GM04504 (cell line): ENCODE measurements around the gene IL22.
"Not testable (repeated sequence)": the region's sequence is repeated elsewhere in the genome, so short reads cannot be mapped to it uniquely, and the experiment has no call there.

ENCODE experiments used
- DNase-seq: peaks from one replicate; pipeline ENCODE4 v3.0.0-alpha.2; 2012; ENCODE audit warnings: low read depth

IL22 gene

DNA sequence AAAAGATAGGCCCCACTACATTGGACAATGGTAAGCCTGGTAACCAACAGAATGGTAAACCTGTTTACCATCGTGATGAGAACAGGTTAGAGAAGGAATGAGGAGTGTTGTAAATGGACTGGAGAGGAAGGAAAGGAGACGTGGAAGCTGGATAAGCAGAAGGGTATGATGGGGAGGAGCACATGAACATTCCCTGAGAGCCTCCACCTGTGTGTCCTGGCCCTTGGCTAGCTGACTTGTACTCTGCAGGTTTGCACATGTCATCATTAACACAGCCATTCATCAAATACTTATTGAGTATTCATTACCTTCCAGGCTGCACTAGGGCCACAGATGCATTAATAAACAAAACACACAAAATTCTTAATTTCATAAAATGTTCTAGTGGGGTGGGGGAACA lies 23.4 kb downstream of the IL22 start:
- DNase-seq = no peak

DNA sequence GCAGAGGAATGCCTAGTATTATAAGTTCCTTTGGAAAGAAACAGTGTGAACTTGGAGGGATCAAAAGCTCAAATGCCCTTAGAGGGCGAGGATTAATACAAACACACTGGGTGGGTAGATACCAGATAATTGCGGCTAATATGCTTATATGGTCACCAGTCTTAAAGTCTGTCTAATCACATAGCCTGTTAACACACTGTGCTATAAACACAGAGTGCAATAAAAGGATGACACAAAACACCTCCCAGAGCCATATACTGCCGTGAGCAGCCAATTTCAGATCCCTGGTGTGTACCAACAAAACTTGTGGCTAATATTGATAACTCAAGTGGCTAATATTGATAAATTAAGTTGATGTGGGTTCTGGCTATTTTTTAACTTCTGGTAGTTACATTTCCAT lies 26.0 kb downstream of the IL22 start:
- no peak for DNase-seq

DNA sequence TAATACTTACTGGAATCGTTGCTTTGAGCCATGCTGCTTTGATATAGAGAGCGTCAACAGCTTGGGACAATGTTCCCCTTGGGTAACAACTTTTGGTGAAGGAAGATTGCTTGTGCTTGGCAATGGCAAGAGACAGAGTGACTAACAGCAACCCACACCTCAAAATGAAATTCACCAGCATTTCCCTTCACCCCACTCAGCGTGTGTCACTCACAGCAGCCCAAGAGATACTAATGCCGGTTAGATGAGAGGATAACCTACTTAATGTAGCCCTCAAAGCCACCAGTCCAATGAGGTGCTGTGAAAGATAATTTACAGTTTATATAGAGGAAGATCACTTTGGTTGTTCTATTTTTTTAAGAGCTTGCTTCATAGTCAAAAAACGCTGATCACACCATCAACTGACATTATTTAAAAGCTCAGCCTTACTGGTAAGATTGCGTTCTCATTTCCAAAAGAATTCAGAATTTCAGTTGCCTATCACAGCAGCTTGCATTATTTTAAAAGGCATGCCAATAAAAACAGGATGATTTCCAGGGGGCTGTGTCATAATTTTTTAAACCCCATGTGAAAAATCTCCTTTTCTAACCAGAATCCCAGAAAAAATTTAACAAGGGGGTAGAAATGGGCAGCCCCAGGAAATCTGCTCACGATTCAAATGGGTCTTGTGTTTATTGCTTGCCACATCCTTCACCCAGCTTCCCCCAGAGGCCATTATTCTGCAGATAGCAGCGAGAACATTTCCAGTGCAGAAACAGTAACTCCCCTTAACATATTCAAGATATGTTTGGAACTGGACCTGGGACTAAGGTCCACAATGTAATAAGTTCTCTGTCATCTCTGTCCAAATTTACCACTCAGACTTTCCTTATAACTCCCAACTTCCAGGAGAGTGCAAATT lies 27.6 kb downstream of the IL22 start, which contains the start of gene IL26:
Gene IL26 (minus strand): TSS at position 235 of the 901 bp plus-strand sequence. CDS start 54 bp downstream, at position 181.
- DNase-seq = no peak

DNA sequence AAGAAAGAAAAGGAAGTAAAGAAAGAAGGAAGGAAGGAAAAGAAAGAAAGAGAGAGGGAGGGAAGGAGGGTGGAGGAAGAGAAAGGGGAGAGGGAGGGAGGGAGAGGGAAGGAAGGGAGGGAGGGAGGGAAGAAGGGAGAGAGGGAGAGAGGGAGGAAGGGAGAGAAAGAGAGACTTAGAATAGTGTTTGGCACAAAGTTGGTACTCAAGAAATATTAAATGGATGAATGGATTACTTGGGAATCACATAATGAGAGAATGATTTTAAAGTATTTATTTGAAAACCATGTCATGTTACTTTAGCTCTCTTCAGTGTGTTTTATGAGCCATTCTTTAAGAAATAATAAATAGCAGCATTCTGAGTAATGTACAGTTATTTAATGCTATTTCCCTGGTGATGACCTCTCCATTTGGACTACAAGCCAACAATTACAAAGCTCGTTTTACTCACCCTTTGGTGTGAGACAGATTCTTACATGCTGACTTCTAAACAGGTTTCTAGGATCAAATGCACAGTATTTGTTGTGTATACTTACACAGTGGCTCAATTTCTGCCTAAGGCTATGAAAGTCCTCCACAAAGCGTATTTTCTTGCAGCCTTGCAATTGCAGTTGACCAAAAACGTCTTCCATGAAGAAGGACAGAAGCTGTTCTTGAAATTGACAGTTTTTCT lies 28.7 kb downstream of the IL22 start:
- peak; percentile 28 for DNase-seq

DNA sequence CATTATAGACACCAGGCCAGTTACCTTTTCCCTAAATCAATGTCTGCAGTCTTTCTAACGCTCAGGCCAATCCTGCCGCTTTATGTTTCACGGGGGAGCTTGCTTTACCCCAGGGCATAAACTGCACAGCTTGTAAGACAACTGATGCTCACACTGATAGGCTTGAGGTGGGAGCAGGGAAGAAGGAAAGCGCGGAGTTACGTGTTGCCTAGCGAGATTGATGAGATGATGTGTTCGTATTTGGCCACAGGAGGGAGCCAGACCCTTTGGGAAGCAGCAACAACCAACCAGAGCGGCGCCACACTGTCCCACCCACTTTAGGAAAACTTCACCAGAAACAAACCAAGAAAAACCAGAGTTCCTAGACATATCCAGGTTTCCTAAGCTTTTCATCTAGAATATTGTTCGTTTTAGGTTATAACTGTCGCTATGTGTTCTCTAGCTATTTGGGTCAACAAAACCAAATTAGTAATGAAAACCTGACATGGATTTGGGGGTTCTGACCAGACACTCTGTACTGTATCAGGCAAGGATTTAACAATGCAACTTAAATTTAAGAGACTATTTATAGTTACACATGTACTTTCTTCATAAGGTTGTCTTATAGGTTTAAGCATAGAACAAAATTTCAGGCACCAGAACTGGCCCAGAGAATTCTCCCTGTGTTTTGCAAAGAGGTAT lies 30.2 kb downstream of the IL22 start:
- peak; percentile 73 for DNase-seq

DNA sequence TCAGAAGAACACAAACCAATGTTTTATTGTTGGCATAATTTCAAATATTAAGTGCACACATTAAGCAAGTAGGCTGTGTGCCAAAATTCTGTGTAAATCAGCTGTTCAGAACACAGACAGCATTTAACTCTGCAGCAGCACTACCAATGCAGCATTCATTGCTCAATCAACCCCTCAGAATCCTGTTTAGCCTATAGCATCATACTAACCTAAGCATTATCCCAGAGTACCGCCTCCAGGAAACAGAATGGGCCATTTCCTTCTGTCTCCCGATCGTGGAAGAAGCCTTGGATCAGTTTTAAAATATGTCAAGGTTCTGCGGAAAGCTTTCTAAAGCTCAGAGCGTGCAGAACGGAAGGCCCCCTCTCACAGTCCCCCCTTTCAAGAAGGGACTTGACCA lies 31.1 kb downstream of the IL22 start:
- no peak for DNase-seq

DNA sequence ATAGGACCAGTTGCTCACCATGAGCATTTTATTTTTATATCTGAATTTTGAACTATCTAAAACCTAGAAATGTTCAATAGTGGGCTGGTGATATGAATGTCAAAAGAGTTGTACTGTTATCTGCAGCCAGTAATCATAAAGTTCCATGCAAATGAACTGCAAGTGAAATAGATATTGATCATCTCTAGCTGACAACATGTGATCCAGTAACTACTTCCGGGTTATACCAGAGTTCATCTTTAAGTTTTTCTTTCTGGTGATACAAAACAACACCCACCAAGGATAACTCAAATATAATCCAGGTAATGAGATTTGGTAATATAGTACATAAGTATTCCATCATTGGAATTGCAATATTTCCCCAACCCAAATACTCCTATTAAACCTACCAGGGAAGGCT lies 31.9 kb downstream of the IL22 start:
- DNase-seq = no peak

DNA sequence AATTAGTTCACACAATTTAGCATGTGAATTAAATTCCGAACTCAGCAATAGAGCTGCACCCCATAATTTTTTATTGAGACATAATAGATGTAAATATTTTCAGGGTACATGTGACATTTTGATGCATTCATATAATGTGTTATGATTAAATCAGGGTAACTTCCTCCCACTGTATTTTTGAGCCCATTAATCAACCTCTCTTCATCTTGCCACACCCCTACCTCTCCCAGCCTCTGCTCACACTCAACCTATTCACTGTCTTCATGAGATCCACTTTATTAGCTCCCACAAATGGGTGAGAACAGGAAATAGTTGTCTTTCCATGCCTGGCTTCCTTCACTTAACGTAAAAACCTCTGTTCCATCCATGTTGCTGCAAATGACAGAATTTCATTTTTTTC lies 42.5 kb downstream of the IL22 start:
- no peak for DNase-seq

DNA sequence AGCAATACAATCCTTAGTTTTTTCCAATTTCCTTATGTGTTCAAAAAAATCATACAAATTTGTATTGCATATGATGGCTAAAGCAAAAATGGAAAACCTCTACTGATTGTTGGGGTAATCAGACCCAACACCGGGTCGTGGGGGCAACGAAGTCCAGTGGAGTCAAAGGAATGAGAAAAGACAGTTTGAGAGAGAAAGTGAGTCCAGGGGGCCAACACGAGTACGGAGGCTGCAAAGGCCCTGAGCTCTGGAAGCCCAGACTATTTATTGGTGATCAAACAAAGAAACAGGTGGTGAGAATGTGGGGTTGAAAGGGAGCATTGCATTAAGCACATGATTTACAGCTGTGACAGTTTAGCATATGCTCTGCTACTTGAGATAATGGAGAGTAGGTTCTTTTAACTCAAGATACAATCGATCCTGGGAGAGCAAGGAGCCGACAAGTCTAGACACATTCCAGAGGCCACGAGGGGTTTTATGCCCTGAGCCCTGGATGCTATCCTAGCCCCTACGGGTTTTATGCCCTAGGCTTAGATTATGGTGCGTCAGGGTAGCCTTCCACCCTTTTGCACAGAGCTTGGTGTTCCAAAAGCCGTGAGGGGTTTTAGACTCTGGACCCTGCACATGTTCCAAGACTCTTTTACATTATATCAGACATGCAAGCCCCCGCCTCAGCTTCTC lies 44.2 kb downstream of the IL22 start:
- not testable (repeated sequence) for DNase-seq

DNA sequence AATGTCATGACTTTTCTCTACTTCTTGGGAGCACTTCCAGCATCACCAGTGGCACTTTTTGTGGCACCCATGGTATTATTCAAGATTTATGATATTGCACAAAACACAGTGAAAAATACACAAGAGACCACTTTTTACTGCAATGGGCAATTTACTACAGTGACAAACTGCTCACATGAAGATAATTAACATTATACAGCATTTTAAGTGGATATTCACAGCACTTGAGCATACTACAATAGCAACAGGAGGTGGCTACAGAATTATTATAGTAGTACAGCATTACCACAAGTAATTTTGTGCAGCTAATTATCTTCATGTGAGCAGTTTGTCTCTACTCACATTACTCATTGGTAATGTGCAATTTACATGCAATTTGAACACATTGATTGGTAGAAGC lies 46.1 kb downstream of the IL22 start:
- no peak for DNase-seq

DNA sequence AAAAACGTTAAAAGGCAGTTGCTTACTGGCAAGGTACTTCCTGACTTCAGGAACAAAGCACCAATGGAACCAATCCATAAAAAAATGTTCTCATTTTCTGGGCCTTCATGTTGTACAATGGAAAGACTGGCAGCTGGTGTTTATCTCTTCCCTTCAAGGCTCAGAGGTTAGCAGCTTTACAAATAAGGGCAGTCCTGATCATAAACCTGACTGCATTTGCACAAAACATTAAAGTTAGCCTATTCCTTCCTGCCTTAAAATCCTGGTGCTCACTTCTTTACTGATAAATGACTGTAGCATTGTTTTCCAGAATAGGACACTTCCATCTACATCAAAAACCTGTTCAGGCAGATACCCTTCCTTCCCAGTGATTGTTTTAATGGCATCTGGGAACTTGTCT lies 47.0 kb downstream of the IL22 start:
- no peak for DNase-seq

DNA sequence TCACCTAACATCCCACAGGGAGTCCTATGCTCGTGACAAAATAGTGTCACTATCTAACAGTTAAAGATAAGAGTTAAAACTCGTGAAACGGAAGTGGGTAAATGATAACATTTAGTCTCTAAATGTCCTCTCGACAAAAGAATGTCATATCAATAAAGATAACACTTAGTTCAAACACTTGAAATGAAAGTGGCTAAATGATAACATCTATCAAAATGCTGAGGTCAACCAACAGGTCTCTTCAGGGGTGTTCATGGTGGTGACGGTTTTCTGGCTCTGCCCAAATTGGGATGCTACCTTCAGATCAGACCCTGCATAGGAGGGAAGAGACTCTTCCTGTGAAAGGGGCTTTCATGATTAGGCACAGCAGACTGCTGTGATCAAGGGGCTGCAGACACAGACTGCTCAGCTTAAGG lies 49.9 kb downstream of the IL22 start:
- no peak for DNase-seq

DNA sequence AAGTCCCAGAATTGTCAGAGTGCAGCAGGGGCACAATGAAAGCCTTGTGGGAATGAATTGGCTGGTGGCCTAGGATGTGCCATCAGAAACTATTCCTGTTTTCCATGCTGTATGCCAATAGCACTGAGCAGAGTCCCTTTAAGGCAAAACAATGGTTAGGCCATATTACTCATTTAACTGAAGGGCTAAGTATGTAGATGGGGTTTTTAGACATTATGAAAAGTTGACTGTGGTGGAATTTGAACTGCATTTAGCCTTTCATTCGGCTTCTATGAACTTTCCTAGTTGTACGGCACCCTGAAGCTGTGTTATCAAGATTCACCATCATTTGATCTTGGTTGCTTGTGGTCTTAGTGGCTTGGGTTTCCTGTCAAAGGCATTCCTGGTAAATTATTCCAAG lies 52.5 kb downstream of the IL22 start:
- DNase-seq = no peak

DNA sequence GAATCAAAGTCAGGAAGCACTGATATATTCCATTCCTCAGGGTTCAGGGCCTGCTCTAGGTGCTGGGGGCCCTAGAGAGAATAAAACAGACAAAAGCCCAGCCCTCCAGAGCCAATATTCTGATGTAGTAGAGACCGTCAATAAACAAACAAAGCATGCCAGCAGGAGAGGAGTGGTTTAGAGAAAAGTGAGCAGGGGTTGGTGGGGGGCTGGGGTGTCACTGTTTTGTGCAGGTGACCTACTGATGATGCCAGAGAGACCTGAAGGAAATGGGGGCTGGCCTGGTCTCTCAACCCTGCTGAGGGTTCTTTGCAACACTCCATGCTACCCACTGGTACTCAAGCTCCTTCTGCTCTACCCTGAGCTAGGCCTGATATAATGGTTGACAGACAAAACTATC lies 54.3 kb downstream of the IL22 start:
- DNase-seq = no peak

DNA sequence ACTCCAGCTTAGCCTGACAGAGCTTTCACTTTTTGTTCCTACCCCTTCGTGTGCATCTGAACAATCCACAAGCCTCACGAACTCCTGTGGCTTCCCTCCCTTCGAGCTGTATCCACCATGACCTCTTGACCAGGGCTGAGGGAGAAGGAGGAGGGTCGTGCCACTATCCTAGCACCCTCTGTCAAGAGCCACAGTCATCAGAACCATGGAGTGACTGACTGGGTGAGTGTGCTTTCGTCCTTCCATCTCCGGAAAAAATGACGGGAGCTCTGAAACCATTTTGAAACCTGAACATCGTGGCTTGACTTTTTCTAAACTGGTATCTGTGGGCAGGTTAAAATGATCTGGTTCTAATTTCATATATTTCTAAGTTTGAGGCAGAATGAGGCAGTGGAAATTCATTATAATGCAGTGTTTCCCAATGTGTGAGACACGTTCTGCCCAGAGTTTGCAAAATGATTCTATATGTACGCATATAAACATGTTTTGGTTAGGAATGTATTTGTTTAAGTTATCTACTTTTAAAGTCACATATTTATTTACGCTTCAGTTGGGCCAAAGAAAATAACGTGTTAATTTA lies 54.8 kb downstream of the IL22 start:
- DNase-seq = no peak
